IMR-90 (cell line): ENCODE data around the gene GLE1. TPM values are rescaled to one million over a fixed set of nuclear protein-coding genes. Genes with fewer than 3 reads are reported as not detected.

Source experiments
- ATAC-seq: fragments of 200-7000 bp; cut with Tn5 transposase; 2 replicates; pipeline ENCODE4 v1.9.1; 2020; ENCODE audit warnings: low read depth, mild to moderate bottlenecking, moderate library complexity
- BruUV-seq: library from RNA; stranded (reverse); fragments of 400-500 nt; replicated peaks from 2 replicates; lab custom pipeline; 2021; lab: Mats Ljungman, UMichigan
- CTCF ChIA-PET: fragments of 300-600 bp; formaldehyde crosslinking; extraction: SDS; loops from one replicate; lab custom pipeline; 2021; ENCODE audit warnings: antibody characterized with exemption; lab: Yijun Ruan, JAX
- POLR2A ChIA-PET: fragments of 300-600 bp; sonication (Branson Sonifier 250); formaldehyde crosslinking; loops from one replicate; lab custom pipeline; 2022; ENCODE audit warnings: antibody characterized with exemption; ENCODE audit not compliant: unreplicated experiment; lab: Charles Lee
- DNase-seq: peaks from one replicate; pipeline ENCODE4 v3.0.0; 2013
- H2AFZ ChIP-seq: replicated peaks from 2 replicates; pipeline ENCODE3; 2013; ENCODE audit warnings: low read length, mild to moderate bottlenecking; ENCODE audit not compliant: poor library complexity
- H2AK5ac ChIP-seq: 2 replicates; pipeline ENCODE4 v1.6.1; 2013; ENCODE audit warnings: low read depth, low read length, inconsistent platforms
- H2AK9ac ChIP-seq: replicated peaks from 2 replicates; pipeline ENCODE3; 2013; ENCODE audit warnings: mild to moderate bottlenecking, low read depth, low read length, moderate library complexity; ENCODE audit not compliant: poor library complexity
- H2BK120ac ChIP-seq: 2 replicates; pipeline ENCODE4 v1.6.1; 2013; ENCODE audit warnings: low read depth, low read length, inconsistent platforms
- H2BK15ac ChIP-seq: 3 replicates; pipeline ENCODE4 v1.6.1; 2013; ENCODE audit warnings: low read depth, low read length, inconsistent platforms
- H2BK20ac ChIP-seq: 2 replicates; pipeline ENCODE4 v1.6.1; 2013; ENCODE audit warnings: low read depth, mild to moderate bottlenecking, inconsistent platforms, low read length, moderate library complexity
- H2BK5ac ChIP-seq: 2 replicates; pipeline ENCODE4 v1.6.1; 2013; ENCODE audit warnings: mild to moderate bottlenecking, low read depth, low read length, inconsistent platforms; ENCODE audit not compliant: poor library complexity, severe bottlenecking
- H3K14ac ChIP-seq: replicated peaks from 2 replicates; pipeline ENCODE4 v1.6.1; 2013; ENCODE audit warnings: low read depth, low read length, inconsistent platforms
- H3K18ac ChIP-seq: 2 replicates; pipeline ENCODE4 v1.6.1; 2013; ENCODE audit warnings: low read depth, low read length, control low read depth
- H3K23ac ChIP-seq: 2 replicates; pipeline ENCODE4 v1.6.1; 2013; ENCODE audit warnings: low read depth, low read length, inconsistent platforms
- H3K27ac ChIP-seq: 2 replicates; pipeline ENCODE4 v1.5.1; 2013; ENCODE audit warnings: mild to moderate bottlenecking, control low read depth, low read length; ENCODE audit not compliant: insufficient read depth
- H3K27me3 ChIP-seq: 2 replicates; pipeline ENCODE4 v1.6.1; 2013; ENCODE audit warnings: low read length; ENCODE audit not compliant: control insufficient read depth, insufficient read depth
- H3K36me3 ChIP-seq: 2 replicates; pipeline ENCODE4 v1.6.1; 2013; ENCODE audit warnings: low read length, mixed read lengths; ENCODE audit not compliant: control insufficient read depth, insufficient read depth
- H3K4ac ChIP-seq: 2 replicates; pipeline ENCODE4 v1.6.1; 2013; ENCODE audit warnings: low read depth, low read length, inconsistent platforms
- H3K4me1 ChIP-seq: 2 replicates; pipeline ENCODE4 v1.6.1; 2013; ENCODE audit warnings: low read length, mixed read lengths; ENCODE audit not compliant: control insufficient read depth, insufficient read depth
- H3K4me2 ChIP-seq: 2 replicates; pipeline ENCODE4 v1.6.1; 2013; ENCODE audit warnings: low read depth, mild to moderate bottlenecking, control low read depth, low read length, moderate library complexity
- H3K4me3 ChIP-seq: 2 replicates; pipeline ENCODE4 v1.5.1; 2013; ENCODE audit warnings: low read depth, mild to moderate bottlenecking, control low read depth, low read length, moderate library complexity; ENCODE audit not compliant: insufficient read depth
- H3K56ac ChIP-seq: 2 replicates; pipeline ENCODE4 v1.6.1; 2013; ENCODE audit warnings: low read length, inconsistent platforms; ENCODE audit not compliant: insufficient read depth; ENCODE audit errors: extremely low read depth
- H3K79me1 ChIP-seq, 2 experiments: 2 replicates each; pipeline ENCODE4 v1.6.1; 2013; ENCODE audit warnings: low read length in 2 of 2, inconsistent platforms in 1 of 2, low read depth in 1 of 2
- H3K9ac ChIP-seq: 2 replicates; pipeline ENCODE4 v1.6.1; 2013; ENCODE audit warnings: low read depth, low read length, control low read depth
- H3K9me1 ChIP-seq: 2 replicates; pipeline ENCODE4 v1.6.1; 2013; ENCODE audit warnings: low read length, inconsistent platforms; ENCODE audit not compliant: insufficient read depth
- H3K9me3 ChIP-seq: 2 replicates; pipeline ENCODE4 v1.6.1; 2013; ENCODE audit warnings: low read length; ENCODE audit not compliant: control insufficient read depth, insufficient read depth
- H4K20me1 ChIP-seq: 2 replicates; pipeline ENCODE4 v1.6.1; 2013; ENCODE audit warnings: low read length, inconsistent platforms; ENCODE audit not compliant: insufficient read depth
- H4K5ac ChIP-seq: 2 replicates; pipeline ENCODE4 v1.6.1; 2013; ENCODE audit warnings: mild to moderate bottlenecking, low read depth, low read length, control low read depth
- H4K8ac ChIP-seq, 2 experiments: 2 replicates each; pipeline ENCODE4 v1.6.1; 2013; ENCODE audit warnings: low read depth in 2 of 2, low read length in 2 of 2, control low read depth in 1 of 2, inconsistent platforms in 1 of 2
- H4K91ac ChIP-seq: 2 replicates; pipeline ENCODE4 v1.6.1; 2013; ENCODE audit warnings: low read depth, low read length, inconsistent platforms; ENCODE audit not compliant: insufficient read depth
- NFE2L2 ChIP-seq: fragments of 150-350 bp; IDR thresholded peaks from 2 replicates; pipeline ENCODE4 v1.6.1; 2016; ENCODE audit warnings: low read depth, mild to moderate bottlenecking, low read length
- WGBS, 2 experiments: methylation state at CpG; one replicate each; pipeline versions ENCODE4 v1.1.5 to v1.1.7; 2013; ENCODE audit warnings: missing lambda C conversion rate in 2 of 2; ENCODE audit not compliant: insufficient read length in 1 of 2; ENCODE audit errors: extremely low coverage in 2 of 2; 5-methylcytosine and 5-hydroxymethylcytosine counted together
- dilution Hi-C: fragments of 300-500 bp; cut with HindIII; formaldehyde crosslinking; loops from one replicate; pipeline ENCODE4 v1.14.3; 2018; ENCODE audit warnings: low sequenced_read_pairs; ENCODE audit not compliant: unreplicated experiment
- in situ Hi-C: fragments of 300-500 bp; cut with MboI; formaldehyde crosslinking; loops from 3 replicates; pipeline ENCODE4 v1.14.3; 2019; ENCODE audit warnings: low sequenced_read_pairs, inconsistent platforms, mixed read lengths
- intact Hi-C: fragments of 100-400 bp; cut with micrococcal nuclease; formaldehyde crosslinking; loops from 2 replicates; pipeline ENCODE4 v1.10.0; 2022
- polyA plus RNA-seq, 3 experiments: library from polyadenylated mRNA; depleted of rRNA; stranded (reverse); fragments of >200 nt; gene quantifications; 2 replicates each; pipeline ENCODE4 v1.2.3, GENCODE V29; 2012; ENCODE audit warnings: low replicate concordance in 1 of 3
- total RNA-seq: library from RNA; depleted of rRNA; stranded (reverse); fragments of >200 nt; gene quantifications from 2 replicates; pipeline ENCODE4 v1.2.3, GENCODE V29; 2012

GLE1 gene
- total and polyA plus RNA-seq, 2 of the 4 experiments (the other 2 are of a cell fraction), result 14.3 to 39.4 TPM

GRCh38 chr9:128459011-128459410 is 45.5 kb upstream of the GLE1 start:
- dilution Hi-C loops (no loop called here), intact Hi-C loops (no loop called here), in situ Hi-C loops (no loop called here)
- no peak overlapping the region for H2AK9ac ChIP-seq
- H4K91ac ChIP-seq, result no peak overlapping the region
- H4K8ac ChIP-seq, result no peak overlapping the region
- 0 out of 2 replicates have a peak, but pooled peaks cover 4% of the 10 kb centered on the region for H4K20me1 ChIP-seq
- no peak overlapping the region for H3K27ac ChIP-seq
- H2AFZ ChIP-seq, result no peak overlapping the region
- H3K9me3 ChIP-seq, result no peaks in the 10 kb centered on the region
- no peak overlapping the region for H2AK5ac ChIP-seq
- BruUV-seq, result no TSS peak
- ChIA-PET POLR2A (no interaction called here), CTCF (interaction anchor here (0.6 kb wide), 1 partner anchor 49 kb away, joined by 3 read pairs; no protein-coding TSS in a partner anchor)
- no peak overlapping the region for H2BK5ac ChIP-seq
- peaks cover 26% of the 10 kb centered on the region for H3K36me3 ChIP-seq
- H3K4me2 ChIP-seq, result no peak overlapping the region
- ATAC-seq (no peak), DNase-seq (no peak)
- peaks cover 6% of the 10 kb centered on the region; the same call in 1 of the 2 replicates for H3K4me1 ChIP-seq
- H3K56ac ChIP-seq, result no peak overlapping the region
- no peak overlapping the region for H4K5ac ChIP-seq
- no peak overlapping the region for H3K4me3 ChIP-seq
- no peak overlapping the region for H2BK120ac ChIP-seq
- no peak overlapping the region for H3K23ac ChIP-seq
- H3K14ac ChIP-seq, result no peak overlapping the region
- no peak overlapping the region for H3K4ac ChIP-seq
- H2BK15ac ChIP-seq, result no peak overlapping the region
- H3K79me1 ChIP-seq, result peaks cover 13 to 28% of the 10 kb centered on the region in 2 experiments
- H3K18ac ChIP-seq, result no peak overlapping the region
- WGBS, 2 experiments, result 93% methylated on average over 3 of the region's 3 CpGs; no CpG with 5 or more reads in 1 of the 2 experiments
- no peaks in the 10 kb centered on the region for H3K27me3 ChIP-seq
- no peak overlapping the region for H2BK20ac ChIP-seq
- H3K9me1 ChIP-seq, result no peaks in the 10 kb centered on the region
- H3K9ac ChIP-seq, result no peak overlapping the region
- TF ChIP-seq NFE2L2, result no peak
